Vagina (tissue), 2 donors: ENCODE measurements around the gene CFAP126.

Experiments used
- CTCF ChIP-seq, 3 experiments: fragments of 450-650 bp in 2 of 3; fragments of 200-600 bp in 1 of 3; sonication (generic) in 1 of 3; IDR thresholded peaks; one replicate each; pipeline ENCODE4 v1.5.1; 2017 to 2019; ENCODE audit warnings: antibody characterized with exemption in 3 of 3, mild to moderate bottlenecking in 2 of 3, moderate library complexity in 2 of 3
- POLR2A ChIP-seq, 2 donors: fragments of 450-650 bp; IDR thresholded peaks; one replicate each; pipeline ENCODE4 v1.6.1; 2017; ENCODE audit warnings: antibody characterized with exemption in 2 of 2, mild to moderate bottlenecking in 2 of 2, moderate library complexity in 2 of 2

DNA sequence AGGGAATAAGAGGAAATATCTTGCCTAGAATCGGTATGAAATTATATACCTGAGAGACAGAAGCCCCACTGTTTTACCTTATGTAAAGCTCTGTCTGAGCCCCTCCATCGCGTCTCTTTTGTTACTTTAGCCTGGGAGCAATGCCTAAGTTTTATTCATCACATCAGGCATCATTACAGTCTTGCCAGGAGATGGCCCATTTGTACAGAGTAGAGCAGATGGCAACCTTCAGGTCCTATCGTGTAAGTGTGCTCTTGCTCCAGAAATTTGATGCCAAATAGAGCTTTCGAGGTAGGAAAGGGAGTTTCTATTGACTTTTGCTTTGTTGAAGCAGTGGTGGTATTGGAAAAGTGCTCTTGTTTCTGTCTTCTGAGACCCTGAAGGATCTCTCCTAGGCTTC lies 24.9 kb downstream of the CFAP126 start:
- TF ChIP-seq CTCF (IDR thresholded peaks at IDR 0.05) (no peak), POLR2A (IDR thresholded peaks at IDR 0.05) (no peak)
